PC-3 (cell line): Measurements from ENCODE around the gene ENDOV. TPM values are rescaled to one million over a fixed set of nuclear protein-coding genes. Genes with fewer than 3 reads are reported as not detected.

ENCODE experiments used
- ATAC-seq: fragments of 200-7000 bp; cut with Tn5 transposase; 2 replicates; pipeline ENCODE4 v1.9.1; 2020; ENCODE audit warnings: mild to moderate bottlenecking, moderate library complexity
- BruUV-seq: library from RNA; stranded (reverse); fragments of 400-500 nt; replicated peaks from 2 replicates; lab custom pipeline; 2021; lab: Mats Ljungman, UMichigan
- CTCF ChIA-PET: fragments of 300-600 bp; sonication (Branson Sonifier 250); formaldehyde crosslinking; loops from one replicate; lab custom pipeline; 2022; ENCODE audit warnings: antibody characterized with exemption; lab: Charles Lee
- POLR2A ChIA-PET: fragments of 300-600 bp; sonication (Branson Sonifier 250); formaldehyde crosslinking; loops from one replicate; lab custom pipeline; 2022; ENCODE audit warnings: antibody characterized with exemption; ENCODE audit not compliant: unreplicated experiment; lab: Charles Lee
- DNase-seq: peaks from one replicate; pipeline ENCODE4 v3.0.0-alpha.2; 2015
- H2AFZ ChIP-seq: fragments of 300-600 bp; sonication (generic); 2 replicates; pipeline ENCODE4 v1.6.0; 2016; ENCODE audit warnings: antibody characterized with exemption, low read length
- H3F3A ChIP-seq: fragments of 300-600 bp; sonication (generic); one replicate; pipeline ENCODE4 v1.6.0; 2017; ENCODE audit warnings: antibody characterized with exemption, low read length, control low read depth, mild to moderate bottlenecking; ENCODE audit not compliant: unreplicated experiment
- H3K27ac ChIP-seq: fragments of 300-600 bp; sonication (generic); 2 replicates; pipeline ENCODE4 v1.5.1; 2016; ENCODE audit warnings: mild to moderate bottlenecking, low read length
- H3K27me3 ChIP-seq: fragments of 300-600 bp; sonication (generic); 2 replicates; pipeline ENCODE4 v1.6.1; 2016; ENCODE audit warnings: low read length, mixed read lengths
- H3K36me3 ChIP-seq: fragments of 300-600 bp; sonication (generic); 2 replicates; pipeline ENCODE4 v1.6.1; 2016; ENCODE audit warnings: low read depth, mixed run types, low read length, mixed read lengths
- H3K4me1 ChIP-seq: fragments of 300-600 bp; sonication (generic); 2 replicates; pipeline ENCODE4 v1.5.1; 2016; ENCODE audit warnings: low read length; ENCODE audit not compliant: insufficient read depth
- H3K4me2 ChIP-seq: fragments of 300-600 bp; sonication (generic); 2 replicates; pipeline ENCODE4 v1.6.0; 2016; ENCODE audit warnings: low read length
- H3K4me3 ChIP-seq: fragments of 300-600 bp; sonication (generic); 2 replicates; pipeline ENCODE4 v1.5.1; 2016; ENCODE audit warnings: mild to moderate bottlenecking, low read length, mixed read lengths
- H3K79me2 ChIP-seq: fragments of 300-600 bp; sonication (generic); 2 replicates; pipeline ENCODE4 v1.6.1; 2017; ENCODE audit warnings: low read length, mixed read lengths
- H3K9ac ChIP-seq: fragments of 300-600 bp; sonication (generic); 2 replicates; pipeline ENCODE4 v1.6.0; 2016; ENCODE audit warnings: mild to moderate bottlenecking, low read length
- H3K9me2 ChIP-seq: fragments of 300-600 bp; sonication (generic); replicated peaks from 2 replicates; pipeline ENCODE4 v1.6.1; 2016; ENCODE audit warnings: mixed run types, low read length, mixed read lengths
- H3K9me3 ChIP-seq: fragments of 300-600 bp; sonication (generic); 2 replicates; pipeline ENCODE4 v1.6.1; 2016; ENCODE audit warnings: low read length, mixed read lengths
- H4K20me1 ChIP-seq: fragments of 300-600 bp; sonication (generic); 2 replicates; pipeline ENCODE4 v1.6.1; 2016; ENCODE audit warnings: low read length, mixed read lengths
- EZH2 ChIP-seq: fragments of 300-600 bp; sonication (generic); IDR thresholded peaks from one replicate; pipeline ENCODE4 v1.6.1; 2017; ENCODE audit warnings: antibody characterized with exemption, mild to moderate bottlenecking, low read length; ENCODE audit not compliant: unreplicated experiment
- EZH2phosphoT487 ChIP-seq: fragments of 300-600 bp; sonication (generic); IDR thresholded peaks from 2 replicates; pipeline ENCODE4 v1.6.1; 2018; ENCODE audit warnings: mild to moderate bottlenecking, antibody characterized with exemption, low read length, borderline replicate concordance
- intact Hi-C: fragments of 100-400 bp; cut with micrococcal nuclease; formaldehyde crosslinking; loops from 2 replicates; pipeline ENCODE4 v1.9.0; 2023
- total RNA-seq: library from RNA; depleted of rRNA; stranded (reverse); fragments of >200 nt; gene quantifications from 2 replicates; pipeline ENCODE4 v1.2.3, GENCODE V29; 2014
- TF ChIP-seq, protein P1 (sequence below): fragments of 300-600 bp; sonication (generic); conservative IDR thresholded peaks from 2 replicates; pipeline ENCODE4 v1.5.1; 2017; ENCODE audit warnings: antibody characterized with exemption, low read depth, mild to moderate bottlenecking, low read length

Gene ENDOV
- total RNA-seq, 1 experiment from 2014 or later = 57.9 TPM

DNA sequence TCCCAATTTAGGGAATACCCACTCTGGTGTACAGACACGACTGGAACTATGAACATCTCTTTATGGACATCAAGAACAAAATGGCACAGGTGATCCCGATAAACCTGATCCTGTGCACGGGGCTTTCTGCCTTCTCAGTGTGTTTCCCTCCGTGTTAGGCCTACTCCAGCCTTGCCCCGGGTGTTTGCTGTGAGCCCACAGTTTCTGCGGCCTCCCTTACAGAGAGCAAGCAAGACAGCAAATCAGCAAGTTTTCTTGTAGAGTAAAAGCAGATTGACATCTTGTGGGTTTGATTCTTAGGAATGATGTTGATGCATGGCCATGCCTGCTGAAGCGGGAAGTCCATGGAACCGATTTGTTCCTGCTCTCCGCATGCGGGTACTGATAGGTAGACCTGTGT, 26.4 kb upstream of the ENDOV start:
- Histone ChIP-seq H4K20me1 (no peaks in the 10 kb centered on the region), H3K4me3 (no peak overlapping the region), H3K4me1 (no peaks in the 10 kb centered on the region), H3K9me3 (no peaks in the 10 kb centered on the region), H3K36me3 (peaks cover 45% of the 10 kb centered on the region), H2AFZ (no peak overlapping the region), H3K27me3 (no peaks in the 10 kb centered on the region), H3K9me2 (no peaks in the 10 kb centered on the region), H3K4me2 (no peak overlapping the region), H3K27ac (no peak overlapping the region), H3F3A (no peaks in the 10 kb centered on the region), H3K9ac (no peak overlapping the region), H3K79me2 (no peaks in the 10 kb centered on the region)
- intact Hi-C loops = no loop called here
- ATAC-seq (no peak), DNase-seq (no peak)
- no peak for TF ChIP-seq EZH2
- no peak for TF ChIP-seq EZH2phosphoT487
- TF ChIP-seq, protein P1, sequence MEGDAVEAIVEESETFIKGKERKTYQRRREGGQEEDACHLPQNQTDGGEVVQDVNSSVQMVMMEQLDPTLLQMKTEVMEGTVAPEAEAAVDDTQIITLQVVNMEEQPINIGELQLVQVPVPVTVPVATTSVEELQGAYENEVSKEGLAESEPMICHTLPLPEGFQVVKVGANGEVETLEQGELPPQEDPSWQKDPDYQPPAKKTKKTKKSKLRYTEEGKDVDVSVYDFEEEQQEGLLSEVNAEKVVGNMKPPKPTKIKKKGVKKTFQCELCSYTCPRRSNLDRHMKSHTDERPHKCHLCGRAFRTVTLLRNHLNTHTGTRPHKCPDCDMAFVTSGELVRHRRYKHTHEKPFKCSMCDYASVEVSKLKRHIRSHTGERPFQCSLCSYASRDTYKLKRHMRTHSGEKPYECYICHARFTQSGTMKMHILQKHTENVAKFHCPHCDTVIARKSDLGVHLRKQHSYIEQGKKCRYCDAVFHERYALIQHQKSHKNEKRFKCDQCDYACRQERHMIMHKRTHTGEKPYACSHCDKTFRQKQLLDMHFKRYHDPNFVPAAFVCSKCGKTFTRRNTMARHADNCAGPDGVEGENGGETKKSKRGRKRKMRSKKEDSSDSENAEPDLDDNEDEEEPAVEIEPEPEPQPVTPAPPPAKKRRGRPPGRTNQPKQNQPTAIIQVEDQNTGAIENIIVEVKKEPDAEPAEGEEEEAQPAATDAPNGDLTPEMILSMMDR = no peak
- ChIA-PET CTCF (no interaction called here), POLR2A (no interaction called here)
- BruUV-seq = no TSS peak

DNA sequence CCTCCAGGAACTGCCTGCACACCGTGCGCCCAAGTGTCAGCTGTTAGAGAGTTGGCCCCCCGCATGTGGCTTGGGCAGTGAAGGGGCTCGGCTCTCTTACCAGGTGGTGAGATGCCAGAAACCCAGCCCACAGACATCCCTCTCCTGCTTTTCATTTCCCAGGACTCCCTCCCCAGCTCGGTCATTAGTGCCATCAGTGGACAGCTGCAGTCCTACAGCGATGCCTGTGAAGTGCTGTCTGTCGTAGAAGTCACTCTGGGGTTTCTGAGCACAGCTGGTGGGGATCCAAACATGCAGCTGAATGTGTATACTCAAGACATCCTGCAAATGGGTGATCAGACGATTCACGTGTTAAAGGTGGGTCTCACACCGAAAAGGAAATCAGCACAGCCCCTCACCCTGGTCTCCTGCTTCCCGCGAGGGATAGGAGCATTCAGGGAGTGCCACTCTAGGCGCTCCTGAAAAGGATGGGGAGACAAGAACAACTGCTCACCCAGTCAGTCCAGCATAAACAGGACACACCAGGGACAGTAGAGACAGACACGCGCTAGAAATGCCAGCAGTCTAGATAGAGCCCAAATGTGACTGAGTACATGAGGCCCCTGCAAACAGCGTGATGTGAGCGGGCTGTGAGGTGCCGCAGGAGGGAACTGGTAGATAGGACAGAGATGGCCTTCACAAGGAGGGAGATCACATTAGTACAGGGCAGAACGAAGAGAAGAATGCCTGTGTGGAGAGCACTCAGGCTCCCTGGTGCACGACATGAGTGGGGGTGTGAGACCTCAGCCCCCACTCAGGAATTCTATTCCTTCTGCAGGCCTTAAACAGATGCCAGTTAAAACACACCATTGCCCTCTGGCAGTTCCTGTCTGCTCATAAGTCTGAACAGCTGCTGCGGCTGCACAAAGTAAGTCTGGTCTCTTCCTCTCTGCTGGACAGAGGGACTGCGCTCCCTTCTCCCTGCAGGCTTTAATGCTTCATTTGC, 25.7 kb upstream of the ENDOV start:
- Histone ChIP-seq H3K9ac (no peak overlapping the region), H2AFZ (no peak overlapping the region), H4K20me1 (no peaks in the 10 kb centered on the region), H3K4me3 (no peak overlapping the region), H3K27ac (no peak overlapping the region), H3K36me3 (peaks cover 42% of the 10 kb centered on the region), H3F3A (no peaks in the 10 kb centered on the region), H3K4me2 (no peak overlapping the region), H3K27me3 (no peaks in the 10 kb centered on the region), H3K9me2 (no peaks in the 10 kb centered on the region), H3K9me3 (no peaks in the 10 kb centered on the region), H3K4me1 (no peaks in the 10 kb centered on the region), H3K79me2 (no peaks in the 10 kb centered on the region)
- ChIA-PET CTCF (no interaction called here), POLR2A (no interaction called here)
- ATAC-seq (no peak), DNase-seq (no peak)
- intact Hi-C loops = no loop called here
- TF ChIP-seq EZH2phosphoT487 = no peak
- no peak for TF ChIP-seq EZH2
- TF ChIP-seq, protein P1 = no peak
- no TSS peak for BruUV-seq

DNA sequence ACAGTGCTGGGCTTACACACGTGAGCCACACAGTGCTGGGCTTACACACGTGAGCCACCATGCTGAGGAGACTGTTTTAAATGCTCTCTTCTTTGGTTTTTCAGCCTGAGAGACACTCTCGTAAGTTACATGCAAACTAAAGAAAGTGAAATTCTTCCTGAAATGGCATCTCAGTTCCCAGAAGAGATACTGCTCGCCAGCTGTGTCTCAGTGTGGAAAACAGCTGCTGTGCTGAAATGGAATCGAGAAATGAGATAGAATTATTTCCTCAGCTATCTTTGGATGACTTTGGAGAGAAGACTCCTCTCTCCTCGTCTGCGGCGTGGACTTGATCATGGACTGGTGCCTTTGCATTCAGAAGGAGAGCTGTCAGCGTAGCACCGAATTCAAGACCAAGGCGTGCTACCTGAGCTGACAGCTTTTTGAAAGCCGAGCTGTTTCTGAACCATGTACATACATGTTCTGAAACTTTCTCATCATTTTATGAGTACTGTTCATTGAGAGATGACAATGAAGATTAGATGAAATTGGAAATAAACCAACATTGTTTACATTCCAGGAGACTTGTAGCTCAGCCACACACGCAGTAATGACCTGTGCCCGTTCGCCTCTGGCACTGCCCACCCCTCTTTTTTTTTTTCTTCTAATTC, 21.6 kb upstream of the ENDOV start:
- H2AFZ ChIP-seq = no peak overlapping the region
- ATAC-seq = no peak
- TF ChIP-seq, protein P1 = no peak
- TF ChIP-seq EZH2phosphoT487 (no peak), EZH2 (no peak)
- H3K4me1 ChIP-seq = no peaks in the 10 kb centered on the region
- no TSS peak for BruUV-seq
- H4K20me1 ChIP-seq = no peaks in the 10 kb centered on the region
- no peak for DNase-seq
- no peaks in the 10 kb centered on the region for H3K79me2 ChIP-seq
- no peak overlapping the region for H3K27ac ChIP-seq
- H3K9me3 ChIP-seq = no peaks in the 10 kb centered on the region
- ChIA-PET POLR2A (no interaction called here), CTCF (no interaction called here)
- H3K27me3 ChIP-seq = no peaks in the 10 kb centered on the region
- intact Hi-C loops = no loop called here
- H3F3A ChIP-seq = no peaks in the 10 kb centered on the region
- H3K36me3 ChIP-seq = peaks cover 27% of the 10 kb centered on the region
- H3K9ac ChIP-seq = no peak overlapping the region
- no peak overlapping the region for H3K4me2 ChIP-seq
- no peaks in the 10 kb centered on the region for H3K9me2 ChIP-seq
- H3K4me3 ChIP-seq = no peak overlapping the region
